WI38 (cell line): ENCODE results near the gene NEURL3.

Source experiments
- H3K4me3 ChIP-seq: 2 replicates; pipeline ENCODE4 v1.5.1; 2011; ENCODE audit warnings: low read depth, mild to moderate bottlenecking, control low read depth, low read length
- CTCF ChIP-seq: IDR thresholded peaks from 2 replicates; pipeline ENCODE4 v1.5.1; 2012; ENCODE audit warnings: low read depth, mild to moderate bottlenecking, control low read depth, low read length

The NEURL3 gene

GRCh38 chr2:96546797-96547196 lies 41.6 kb upstream of the NEURL3 start:
- no peak overlapping the region for H3K4me3 ChIP-seq
- no peak for TF ChIP-seq CTCF

GRCh38 chr2:96546321-96546720 lies 41.2 kb upstream of the NEURL3 start:
- H3K4me3 ChIP-seq: no peak overlapping the region
- no peak for TF ChIP-seq CTCF

- no peak overlapping the region for H3K4me3 ChIP-seq
- no peak for TF ChIP-seq CTCF
These were observed 37.3 kb upstream of the NEURL3 start for GRCh38 chr2:96542357-96542977.

- no peak for TF ChIP-seq CTCF
- no peak overlapping the region for H3K4me3 ChIP-seq
These were observed 36.4 kb upstream of the NEURL3 start for GRCh38 chr2:96541398-96542152.

- H3K4me3 ChIP-seq: no peak overlapping the region
- TF ChIP-seq CTCF: no peak
These were observed 35.0 kb upstream of the NEURL3 start for GRCh38 chr2:96540136-96540535.

- no peak overlapping the region for H3K4me3 ChIP-seq
- TF ChIP-seq CTCF: no peak
These were observed 34.2 kb upstream of the NEURL3 start for GRCh38 chr2:96539215-96539920.
